B cell (primary cell): ENCODE measurements around the gene MLANA. TPM values are rescaled to one million over a fixed set of nuclear protein-coding genes. Genes with fewer than 3 reads are reported as not detected.

Experiments
- ATAC-seq: fragments of 200-7000 bp; cut with Tn5 transposase; one replicate; pipeline ENCODE4 v1.10.0; 2021; ENCODE audit warnings: low read depth, mild to moderate bottlenecking, moderate number of reproducible peaks, moderate library complexity
- CTCF ChIA-PET: fragments of 350-600 bp; sonication (Branson Sonifier 250); formaldehyde crosslinking; loops from one replicate; lab custom pipeline; 2021; ENCODE audit warnings: antibody characterized with exemption, inconsistent platforms; lab: Charles Lee
- POLR2A ChIA-PET: fragments of 350-600 bp; sonication (Branson Sonifier 250); formaldehyde crosslinking; loops from one replicate; lab custom pipeline; 2021; ENCODE audit warnings: antibody characterized with exemption; lab: Charles Lee
- DNase-seq: peaks from one replicate; pipeline ENCODE4 v3.0.0; 2013
- H2AFZ ChIP-seq: 2 replicates; pipeline ENCODE4 v1.6.1; 2012; ENCODE audit warnings: mild to moderate bottlenecking, low read depth, low read length; ENCODE audit not compliant: insufficient read depth, poor library complexity, severe bottlenecking
- H3K27ac ChIP-seq, 2 donors: 1 replicate in 1 of 2; 2 replicates in 1 of 2; pipeline ENCODE4 v1.5.1; 2012 to 2013; ENCODE audit warnings: low read length in 2 of 2, mild to moderate bottlenecking in 2 of 2, moderate library complexity in 1 of 2
- H3K27me3 ChIP-seq, 4 experiments: fragments of 200-600 bp in 1 of 4; sonication (generic) in 1 of 4; replicated peaks in 1 of 4; 1 replicate in 2 of 4; 2 replicates in 2 of 4; pipeline versions ENCODE4 v1.6.1 to v1.7.0; 2013 to 2016; ENCODE audit warnings: low read length in 3 of 4, mild to moderate bottlenecking in 2 of 4, mixed read lengths in 1 of 4, moderate library complexity in 1 of 4; ENCODE audit not compliant: insufficient read depth in 4 of 4, control insufficient read depth in 3 of 4; ENCODE audit errors: control extremely low read depth in 1 of 4
- H3K36me3 ChIP-seq, 2 experiments: replicated peaks in 1 of 2; 1 replicate in 1 of 2; 2 replicates in 1 of 2; pipeline versions ENCODE4 v1.6.1 to v1.7.1; 2013; ENCODE audit warnings: low read length in 1 of 2; ENCODE audit not compliant: insufficient read depth in 2 of 2, control insufficient read depth in 1 of 2; ENCODE audit errors: control extremely low read depth in 1 of 2, extremely low read depth in 1 of 2
- H3K4me1 ChIP-seq, 2 donors: fragments of 200-600 bp in 1 of 2; sonication (generic) in 1 of 2; 1 replicate in 1 of 2; 2 replicates in 1 of 2; pipeline versions ENCODE4 v1.5.1 to v1.6.1; 2013 to 2017; ENCODE audit warnings: low read length in 2 of 2; ENCODE audit not compliant: control insufficient read depth in 2 of 2, insufficient read depth in 2 of 2
- H3K4me2 ChIP-seq: replicated peaks from 2 replicates; pipeline ENCODE3; 2012; ENCODE audit warnings: mild to moderate bottlenecking, low read depth, low read length; ENCODE audit not compliant: poor library complexity, severe bottlenecking
- H3K4me3 ChIP-seq, 5 experiments: fragments of 200-600 bp in 1 of 5; sonication (generic) in 1 of 5; 1 replicate in 3 of 5; 2 replicates in 2 of 5; pipeline versions ENCODE4 v1.5.1 to v1.7.0; 2011 to 2016; ENCODE audit warnings: low read length in 4 of 5, mild to moderate bottlenecking in 4 of 5, low read depth in 2 of 5, control low read depth in 1 of 5, moderate library complexity in 1 of 5; ENCODE audit not compliant: insufficient read depth in 1 of 5; ENCODE audit errors: control extremely low read depth in 1 of 5, extremely low read depth in 1 of 5
- H3K79me2 ChIP-seq: fragments of 200-600 bp; sonication (generic); one replicate; pipeline ENCODE4 v1.6.0; 2016; ENCODE audit warnings: low read length; ENCODE audit not compliant: control insufficient read depth, insufficient read depth
- H3K9ac ChIP-seq: fragments of 200-600 bp; sonication (generic); 2 replicates; pipeline ENCODE4 v1.6.1; 2017; ENCODE audit warnings: mild to moderate bottlenecking, low read length, moderate library complexity
- H3K9me3 ChIP-seq, 3 donors: one replicate each; pipeline versions ENCODE4 v1.6.1 to v1.7.1; 2013; ENCODE audit warnings: low read length in 2 of 3; ENCODE audit not compliant: control insufficient read depth in 2 of 3, insufficient read depth in 1 of 3; ENCODE audit errors: control extremely low read depth in 1 of 3
- H4K20me1 ChIP-seq: 2 replicates; pipeline ENCODE4 v1.6.0; 2012; ENCODE audit warnings: mild to moderate bottlenecking, low read length; ENCODE audit not compliant: insufficient read depth, control insufficient read depth, poor library complexity, severe bottlenecking
- H3K27ac Mint-ChIP-seq: one replicate; pipeline ENCODE4 v1.8.0; 2021; ENCODE audit warnings: mixed read lengths
- H3K27me3 Mint-ChIP-seq: one replicate; pipeline ENCODE4 v1.8.0; 2021; ENCODE audit warnings: mixed read lengths
- H3K4me1 Mint-ChIP-seq: one replicate; pipeline ENCODE4 v1.8.0; 2021; ENCODE audit warnings: mixed read lengths
- H3K4me3 Mint-ChIP-seq: one replicate; pipeline ENCODE4 v1.8.0; 2021; ENCODE audit warnings: mixed read lengths
- H3K9me3 Mint-ChIP-seq: one replicate; pipeline ENCODE4 v1.8.0; 2022; ENCODE audit warnings: mixed read lengths; ENCODE audit not compliant: insufficient read depth
- CTCF ChIP-seq: fragments of 200-600 bp; IDR thresholded peaks from one replicate; pipeline ENCODE4 v1.8.0; 2022; ENCODE audit warnings: antibody characterized with exemption, mild to moderate bottlenecking
- EZH2 ChIP-seq: IDR thresholded peaks from 2 replicates; pipeline ENCODE4 v1.6.1; 2012; ENCODE audit warnings: borderline replicate concordance, low read depth, mild to moderate bottlenecking, moderate library complexity, low read length; ENCODE audit not compliant: insufficient read depth, poor library complexity, severe bottlenecking
- WGBS: methylation state at CpG from one replicate; pipeline ENCODE4 v1.1.5; 2013; ENCODE audit warnings: missing lambda C conversion rate; ENCODE audit not compliant: insufficient coverage; 5-methylcytosine and 5-hydroxymethylcytosine counted together
- intact Hi-C: fragments of 100-400 bp; cut with micrococcal nuclease; formaldehyde crosslinking; loops from one replicate; pipeline ENCODE4 v1.10.0; 2022
- polyA plus RNA-seq: library from polyadenylated mRNA; depleted of rRNA; stranded (reverse); fragments of >200 nt; gene quantifications from 2 replicates; pipeline ENCODE4 v1.2.3, GENCODE V29; 2012
- total RNA-seq, 2 donors: library from RNA; stranded (reverse); fragments of 120-200 nt in 1 of 2; gene quantifications; 1 replicate in 1 of 2; 2 replicates in 1 of 2; pipeline versions ENCODE4 v1.2.3 to v1.2.4, GENCODE V29; 2013 to 2022

The MLANA gene
- total and polyA plus RNA-seq, 2 donors (not counting 1 experiment from before 2014, with no cell fraction given), result not detected

- Histone ChIP-seq H3K4me1 (no peaks in the 10 kb centered on the region), H3K9me3 (no peaks in the 10 kb centered on the region), H3K36me3 (peaks cover 0 to 3% of the 10 kb centered on the region in 2 experiments), H2AFZ (no peak overlapping the region), H3K79me2 (no peaks in the 10 kb centered on the region), H3K27me3 (no peaks in the 10 kb centered on the region), H3K9ac (no peak overlapping the region), H3K4me2 (no peak overlapping the region), H3K4me3 (no peak overlapping the region), H3K27ac (no peak overlapping the region), H4K20me1 (no peaks in the 10 kb centered on the region)
- Mint-ChIP-seq H3K27ac (no peak overlapping the region), H3K27me3 (no peaks in the 10 kb centered on the region), H3K4me1 (no peaks in the 10 kb centered on the region), H3K4me3 (no peak overlapping the region), H3K9me3 (no peaks in the 10 kb centered on the region)
- ChIA-PET CTCF (interaction anchor here (2.2 kb wide), 1 partner anchor 12 kb away, joined by 10 read pairs; no protein-coding TSS in a partner anchor), POLR2A (no interaction called here)
- no peak for TF ChIP-seq CTCF
- no peak for TF ChIP-seq EZH2
- DNase-seq (no peak), ATAC-seq (no peak)
- 98% methylated on average over 5 of the region's 5 CpGs for WGBS
- intact Hi-C loops, result no loop called here
Measured at GRCh38 chr9:5897851-5898250, 7.2 kb downstream of the MLANA start.

DNA sequence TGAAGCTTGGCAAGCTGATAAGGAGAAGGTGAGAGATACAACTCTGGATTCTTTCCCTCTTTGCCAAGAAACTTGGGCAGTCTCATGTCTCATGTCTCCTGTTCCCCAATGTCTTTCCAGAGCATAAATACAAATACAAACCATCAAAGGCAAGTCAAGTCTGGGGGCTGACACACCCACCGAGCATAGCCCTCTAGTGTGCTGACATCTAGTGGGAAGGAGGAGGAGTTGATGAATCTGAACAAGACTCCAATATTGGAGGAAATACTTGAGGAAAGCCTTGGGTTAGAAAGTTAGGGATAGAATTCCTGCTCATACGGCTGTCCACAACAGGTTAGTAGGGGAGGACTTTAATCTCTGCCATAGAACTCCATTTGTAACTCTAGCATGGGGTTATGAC is 8.6 kb downstream of the MLANA start:
- no peak overlapping the region for H3K27ac Mint-ChIP-seq
- no peak overlapping the region for H3K9ac ChIP-seq
- no peaks in the 10 kb centered on the region for H3K79me2 ChIP-seq
- intact Hi-C loops, result no loop called here
- H3K4me1 ChIP-seq, result no peaks in the 10 kb centered on the region
- ChIA-PET CTCF (interaction anchor here (1.2 to 1.7 kb wide), 2 partner anchors 13 to 407 kb away, joined by 3 to 4 read pairs; no protein-coding TSS in a partner anchor), POLR2A (no interaction called here)
- H4K20me1 ChIP-seq, result no peaks in the 10 kb centered on the region
- DNase-seq, result no peak
- no peak overlapping the region for H2AFZ ChIP-seq
- no peak overlapping the region for H3K27ac ChIP-seq
- H3K4me3 ChIP-seq, result no peak overlapping the region
- no peak overlapping the region for H3K4me2 ChIP-seq
- no peaks in the 10 kb centered on the region for H3K27me3 Mint-ChIP-seq
- H3K4me1 Mint-ChIP-seq, result no peaks in the 10 kb centered on the region
- H3K9me3 ChIP-seq, result no peaks in the 10 kb centered on the region
- ATAC-seq, result no peak
- no peaks in the 10 kb centered on the region for H3K27me3 ChIP-seq
- peaks cover 0 to 3% of the 10 kb centered on the region in 2 experiments for H3K36me3 ChIP-seq
- no CpG with 5 or more reads among the region's 2 CpGs for WGBS
- no peak for TF ChIP-seq CTCF
- no peak for TF ChIP-seq EZH2
- no peaks in the 10 kb centered on the region for H3K9me3 Mint-ChIP-seq
- no peak overlapping the region for H3K4me3 Mint-ChIP-seq
